Caco-2 (cell line): ENCODE results near the gene AP4S1. TPM values are rescaled to one million over a fixed set of nuclear protein-coding genes. Genes with fewer than 3 reads are reported as not detected.

ENCODE experiments used
- BruUV-seq: library from RNA; stranded (reverse); fragments of 400-500 nt; replicated peaks from 2 replicates; lab custom pipeline; 2021; lab: Mats Ljungman, UMichigan
- CTCF ChIA-PET: fragments of 300-600 bp; sonication (Branson Sonifier 250); formaldehyde crosslinking; loops from one replicate; lab custom pipeline; 2022; ENCODE audit warnings: antibody characterized with exemption; lab: Charles Lee
- POLR2A ChIA-PET: fragments of 300-600 bp; sonication (Branson Sonifier 250); formaldehyde crosslinking; loops from one replicate; lab custom pipeline; 2022; ENCODE audit warnings: antibody characterized with exemption; lab: Charles Lee
- DNase-seq, 2 experiments: peaks; one replicate each; pipeline versions ENCODE4 v3.0.0 to v3.0.0-alpha.2; 2020 to 2022
- H3K27me3 ChIP-seq: replicated peaks from 2 replicates; pipeline ENCODE4 v1.6.0; 2011; ENCODE audit warnings: low read length; ENCODE audit not compliant: control insufficient read depth, insufficient read depth
- H3K36me3 ChIP-seq: 2 replicates; pipeline ENCODE4 v1.5.1; 2011; ENCODE audit warnings: low read length; ENCODE audit not compliant: control insufficient read depth, insufficient read depth
- H3K4me1 ChIP-seq: fragments of 250-450 bp; sonication (Bioruptor Pico); 2 replicates; pipeline ENCODE4 v1.5.1; 2020; ENCODE audit warnings: mild to moderate bottlenecking
- H3K4me3 ChIP-seq: 2 replicates; pipeline ENCODE4 v1.5.1; 2011; ENCODE audit warnings: low read depth, mild to moderate bottlenecking, control low read depth, low read length
- H3K9me3 ChIP-seq: fragments of 250-450 bp; sonication (Bioruptor Pico); 2 replicates; pipeline ENCODE4 v1.5.1; 2020; ENCODE audit warnings: mild to moderate bottlenecking, moderate library complexity
- H3K27ac Mint-ChIP-seq: one replicate; pipeline ENCODE4 v1.8.0; 2022; ENCODE audit warnings: mixed read lengths; ENCODE audit not compliant: unreplicated experiment
- H3K27me3 Mint-ChIP-seq: one replicate; pipeline ENCODE4 v1.8.0; 2022; ENCODE audit warnings: mixed read lengths; ENCODE audit not compliant: insufficient read depth, unreplicated experiment
- H3K36me3 Mint-ChIP-seq: one replicate; pipeline ENCODE4 v1.8.0; 2022; ENCODE audit warnings: mild to moderate bottlenecking, mixed read lengths; ENCODE audit not compliant: insufficient read depth, unreplicated experiment
- H3K4me1 Mint-ChIP-seq: one replicate; pipeline ENCODE4 v1.8.0; 2022; ENCODE audit warnings: low read depth, mixed read lengths; ENCODE audit not compliant: unreplicated experiment
- H3K4me3 Mint-ChIP-seq: one replicate; pipeline ENCODE4 v1.8.0; 2022; ENCODE audit warnings: mild to moderate bottlenecking, moderate library complexity, mixed read lengths; ENCODE audit not compliant: unreplicated experiment
- H3K9me3 Mint-ChIP-seq: one replicate; pipeline ENCODE4 v1.8.0; 2022; ENCODE audit warnings: mixed read lengths; ENCODE audit not compliant: unreplicated experiment
- CTCF ChIP-seq, 2 experiments: fragments of 200-600 bp in 1 of 2; IDR thresholded peaks; 1 replicate in 1 of 2; 2 replicates in 1 of 2; pipeline versions ENCODE4 v1.5.1 to v1.8.0; 2011 to 2022; ENCODE audit warnings: antibody characterized with exemption in 1 of 2, control low read depth in 1 of 2, inconsistent platforms in 1 of 2, low read depth in 1 of 2, low read length in 1 of 2, mild to moderate bottlenecking in 1 of 2, moderate library complexity in 1 of 2; ENCODE audit not compliant: insufficient read depth in 1 of 2, severe bottlenecking in 1 of 2, unreplicated experiment in 1 of 2
- intact Hi-C: fragments of 100-400 bp; cut with micrococcal nuclease; formaldehyde crosslinking; loops from one replicate; pipeline ENCODE4 v1.10.0; 2022; ENCODE audit not compliant: unreplicated experiment
- total RNA-seq: library from RNA; stranded (reverse); gene quantifications from 2 replicates; pipeline ENCODE4 v1.2.3, GENCODE V29; 2022

AP4S1 gene
- total RNA-seq, 1 experiment from 2014 or later: 13.2 TPM

GRCh38 chr14:30994681-30995620 is 30.5 kb upstream of the AP4S1 start:
- POLR2A ChIA-PET: no interaction called here
- H3K4me3 Mint-ChIP-seq: no peak overlapping the region
- H3K27ac Mint-ChIP-seq: peak overlapping the region; percentile 39
- no peak for DNase-seq
- Histone ChIP-seq H3K4me1 (peaks cover 11% of the 10 kb centered on the region; the same call in 1 of the 2 replicates), H3K9me3 (no peaks in the 10 kb centered on the region), H3K27me3 (no peaks in the 10 kb centered on the region), H3K36me3 (peaks cover 2% of the 10 kb centered on the region; the same call in 1 of the 2 replicates), H3K4me3 (no peak overlapping the region)
- H3K36me3 Mint-ChIP-seq: no peaks in the 10 kb centered on the region
- H3K27me3 Mint-ChIP-seq: no peaks in the 10 kb centered on the region
- peaks cover 10% of the 10 kb centered on the region for H3K9me3 Mint-ChIP-seq
- TF ChIP-seq CTCF (IDR thresholded peaks at IDR 0.05; ENCODE audit: insufficient read depth in 1 of 2, low read depth in 1 of 2, low read length in 1 of 2, severe bottlenecking in 1 of 2, unreplicated experiment in 1 of 2): no peak
- H3K4me1 Mint-ChIP-seq: no peaks in the 10 kb centered on the region
- intact Hi-C loops: no loop called here
- CTCF ChIA-PET: no interaction called here
- no TSS peak for BruUV-seq

- intact Hi-C loops: no loop called here
- no peaks in the 10 kb centered on the region for H3K4me1 Mint-ChIP-seq
- Histone ChIP-seq H3K27me3 (no peaks in the 10 kb centered on the region), H3K9me3 (no peaks in the 10 kb centered on the region), H3K36me3 (peaks cover 2% of the 10 kb centered on the region), H3K4me3 (no peak overlapping the region), H3K4me1 (peaks cover 7% of the 10 kb centered on the region; the same call in 1 of the 2 replicates)
- CTCF ChIA-PET: no interaction called here
- no peak overlapping the region for H3K27ac Mint-ChIP-seq
- no peaks in the 10 kb centered on the region for H3K27me3 Mint-ChIP-seq
- no peak for TF ChIP-seq CTCF (IDR thresholded peaks at IDR 0.05; ENCODE audit: insufficient read depth in 1 of 2, low read depth in 1 of 2, low read length in 1 of 2, severe bottlenecking in 1 of 2, unreplicated experiment in 1 of 2)
- no peak for DNase-seq
- POLR2A ChIA-PET: no interaction called here
- no TSS peak for BruUV-seq
- no peak overlapping the region for H3K4me3 Mint-ChIP-seq
- no peaks in the 10 kb centered on the region for H3K36me3 Mint-ChIP-seq
- peaks cover 10% of the 10 kb centered on the region for H3K9me3 Mint-ChIP-seq
Measured at GRCh38 chr14:30995689-30996088, 29.8 kb upstream of the AP4S1 start.

GRCh38 chr14:30996892-30997659 is 28.4 kb upstream of the AP4S1 start:
- H3K27me3 Mint-ChIP-seq: no peaks in the 10 kb centered on the region
- TF ChIP-seq CTCF (IDR thresholded peaks at IDR 0.05; ENCODE audit: insufficient read depth in 1 of 2, low read depth in 1 of 2, low read length in 1 of 2, severe bottlenecking in 1 of 2, unreplicated experiment in 1 of 2): no peak
- no peak overlapping the region for H3K4me3 Mint-ChIP-seq
- BruUV-seq: no TSS peak
- H3K4me1 Mint-ChIP-seq: no peaks in the 10 kb centered on the region
- CTCF ChIA-PET: no interaction called here
- POLR2A ChIA-PET: no interaction called here
- peaks cover 2% of the 10 kb centered on the region for H3K36me3 ChIP-seq
- no peak for DNase-seq
- no peaks in the 10 kb centered on the region for H3K4me1 ChIP-seq
- intact Hi-C loops: no loop called here
- H3K27ac Mint-ChIP-seq: no peak overlapping the region
- peaks cover 13% of the 10 kb centered on the region for H3K36me3 Mint-ChIP-seq
- peaks cover 10% of the 10 kb centered on the region for H3K9me3 Mint-ChIP-seq
- no peaks in the 10 kb centered on the region for H3K9me3 ChIP-seq
- H3K4me3 ChIP-seq: no peak overlapping the region
- H3K27me3 ChIP-seq: no peaks in the 10 kb centered on the region
